Endothelial cell (in vitro differentiated cells): ENCODE measurements around the gene PTTG1IP. TPM values are rescaled to one million over a fixed set of nuclear protein-coding genes. Genes with fewer than 3 reads are reported as not detected.

Experiments
- DNase-seq: peaks from one replicate; pipeline ENCODE4 v3.0.0; 2021; ENCODE audit warnings: low spot score
- H3K27ac Mint-ChIP-seq: one replicate; pipeline ENCODE4 v1.8.0; 2021; ENCODE audit warnings: mixed read lengths, inconsistent platforms; ENCODE audit not compliant: unreplicated experiment
- H3K27me3 Mint-ChIP-seq: one replicate; pipeline ENCODE4 v1.8.0; 2021; ENCODE audit warnings: mild to moderate bottlenecking, moderate library complexity, mixed read lengths, inconsistent platforms; ENCODE audit not compliant: unreplicated experiment
- H3K36me3 Mint-ChIP-seq: one replicate; pipeline ENCODE4 v1.8.0; 2021; ENCODE audit warnings: mild to moderate bottlenecking, low read depth, mixed read lengths, inconsistent platforms; ENCODE audit not compliant: unreplicated experiment
- H3K4me1 Mint-ChIP-seq: one replicate; pipeline ENCODE4 v1.8.0; 2021; ENCODE audit warnings: mild to moderate bottlenecking, mixed read lengths, inconsistent platforms; ENCODE audit not compliant: unreplicated experiment
- H3K4me3 Mint-ChIP-seq: one replicate; pipeline ENCODE4 v1.8.0; 2021; ENCODE audit warnings: mild to moderate bottlenecking, mixed read lengths, inconsistent platforms; ENCODE audit not compliant: unreplicated experiment
- H3K9me3 Mint-ChIP-seq: one replicate; pipeline ENCODE4 v1.8.0; 2021; ENCODE audit warnings: mixed read lengths, inconsistent platforms; ENCODE audit not compliant: unreplicated experiment
- CTCF ChIP-seq: fragments of 200-600 bp; sonication (generic); IDR thresholded peaks from one replicate; pipeline ENCODE4 v1.5.0; 2021; ENCODE audit warnings: antibody characterized with exemption; ENCODE audit not compliant: unreplicated experiment
- total RNA-seq: library from RNA; stranded (reverse); fragmentation: NEBNext Ultra II Directional; extraction: Animal tissue kit (Norgen Biotek cat#: 25700); gene quantifications from one replicate; pipeline ENCODE4 v1.2.1, GENCODE V29; 2021; ENCODE audit not compliant: unreplicated experiment

Gene PTTG1IP
- total RNA-seq, 1 donor from 2014 or later: 223 TPM

GRCh38 chr21:44831227-44831860, 42.1 kb downstream of the PTTG1IP start:
- no peak for TF ChIP-seq CTCF
- Mint-ChIP-seq H3K4me3 (no peak overlapping the region), H3K9me3 (peaks cover 13% of the 10 kb centered on the region), H3K36me3 (peaks cover 18% of the 10 kb centered on the region), H3K4me1 (no peaks in the 10 kb centered on the region), H3K27me3 (peaks cover 2% of the 10 kb centered on the region), H3K27ac (no peak overlapping the region)
- no peak for DNase-seq

- no peak for DNase-seq
- peaks cover 18% of the 10 kb centered on the region for H3K36me3 Mint-ChIP-seq
- H3K9me3 Mint-ChIP-seq: peaks cover 13% of the 10 kb centered on the region
- H3K27ac Mint-ChIP-seq: no peak overlapping the region
- no peak overlapping the region for H3K4me3 Mint-ChIP-seq
- no peaks in the 10 kb centered on the region for H3K4me1 Mint-ChIP-seq
- H3K27me3 Mint-ChIP-seq: peaks cover 2% of the 10 kb centered on the region
- no peak for TF ChIP-seq CTCF
Measured at GRCh38 chr21:44829507-44830092, 43.9 kb downstream of the PTTG1IP start.

GRCh38 chr21:44828362-44829056, 45.0 kb downstream of the PTTG1IP start:
- Mint-ChIP-seq H3K27me3 (peaks cover 4% of the 10 kb centered on the region), H3K4me1 (no peaks in the 10 kb centered on the region), H3K9me3 (peaks cover 18% of the 10 kb centered on the region), H3K27ac (no peak overlapping the region), H3K4me3 (no peak overlapping the region), H3K36me3 (peaks cover 22% of the 10 kb centered on the region)
- DNase-seq: no peak
- no peak for TF ChIP-seq CTCF

GRCh38 chr21:44823179-44823660, 50.3 kb downstream of the PTTG1IP start:
- Mint-ChIP-seq H3K27me3 (peaks cover 10% of the 10 kb centered on the region), H3K9me3 (peaks cover 24% of the 10 kb centered on the region), H3K4me3 (peak overlapping the region; percentile 81), H3K4me1 (no peaks in the 10 kb centered on the region), H3K27ac (no peak overlapping the region), H3K36me3 (peaks cover 24% of the 10 kb centered on the region)
- TF ChIP-seq CTCF: no peak
- no peak for DNase-seq
